ENCODE data around the gene PARN. TPM values are rescaled to one million over a fixed set of nuclear protein-coding genes. Genes with fewer than 3 reads are reported as not detected.
A peak's percentile ranks its signal among the peaks of the same experiment; 100 is the strongest.

PARN gene
- total RNA-seq (10 to 100 TPM; 11.3 to 75.3 (median 39.5) TPM), polyA plus RNA-seq (10 to 100 TPM in 2 of 3 donors, 1 to 10 TPM in 1; 9.9 to 16.0 (median 10.7) TPM)
- long read RNA-seq, donor 1, partial matches to known transcripts, result 0 of 1 reads
- long read RNA-seq, donor 1, other reads (novel, unspliced or antisense), result 0 of 1 reads
- long read RNA-seq, donor 2, partial matches to known transcripts, result 0 of 1 reads
- long read RNA-seq, donor 2, other reads (novel, unspliced or antisense), result 0 of 1 reads
- long read RNA-seq, donor 3, result 0 reads
- long read RNA-seq, donor 4, result 0 reads
- long read RNA-seq, donor 5, result 0 reads
- long read RNA-seq, donor 6, partial matches to known transcripts, result 7 of 9 reads
- long read RNA-seq, donor 6, other reads (novel, unspliced or antisense), result 0 of 9 reads
- long read RNA-seq, donor 7, partial matches to known transcripts, result 0 of 1 reads
- long read RNA-seq, donor 7, other reads (novel, unspliced or antisense), result 0 of 1 reads
- long read RNA-seq, donor 8, partial matches to known transcripts, result 23 of 31 reads
- long read RNA-seq, donor 8, other reads (novel, unspliced or antisense), result 7 of 31 reads
- long read RNA-seq, donor 9, result 0 reads
- long read RNA-seq, donor 10, partial matches to known transcripts, result 35 of 35 reads
- long read RNA-seq, donor 10, other reads (novel, unspliced or antisense), result 0 of 35 reads

GRCh38 chr16:14629919-14630619 lies at the start of gene PARN:
Gene PARN, minus strand, starts transcription at chr16:14630260. Its CDS starts 135 bp downstream, at chr16:14630125.
- TF ChIP-seq CTCF (IDR thresholded peaks at IDR 0.05) (no peak), POLR2A (IDR thresholded peaks at IDR 0.05) (peak in 2 of 4 donors; percentile 61 to 62), POLR2AphosphoS5 (IDR thresholded peaks at IDR 0.05) (peak; percentile 94 to 99 (median 97)), EP300 (IDR thresholded peaks at IDR 0.05) (no peak)
- peak within 1 kb of the TSS; percentile 70 to 76 (median 74) for H3K4me3 ChIP-seq
- peaks cover 36 to 61% (median 47%) of the 10 kb centered on the region in 4 donors for H3K4me1 ChIP-seq
- 1 to 2% (median 1%) methylated on average over 36 to 51 of the region's 51 CpGs for WGBS, 5 donors
- H3K36me3 ChIP-seq, result peaks cover 21 to 31% (median 29%) of the 10 kb centered on the region in 4 donors
- no peaks in the 10 kb centered on the region for H3K27me3 ChIP-seq
- DNase-seq, result peak; percentile 98 to 99
- H3K27ac ChIP-seq, result peak within 1 kb of the TSS; percentile 88 to 98 (median 96)
- intact Hi-C loops (cut with DNase I; ENCODE audit: low total_unique reads), result no loop called here
- H3K9me3 ChIP-seq, result no peaks in the 10 kb centered on the region

- peaks cover 0 to 5% (median 0%) of the 10 kb centered on the region in 3 donors for H3K27me3 ChIP-seq
- H3K4me1 ChIP-seq, result no peaks in the 10 kb centered on the region
- intact Hi-C loops (cut with DNase I; ENCODE audit: low total_unique reads), result no loop called here
- WGBS, 5 donors, result 71 to 82% (median 80%) methylated on average over 11 of the region's 11 CpGs
- no peaks in the 10 kb centered on the region for H3K9me3 ChIP-seq
- TF ChIP-seq POLR2AphosphoS5 (IDR thresholded peaks at IDR 0.05) (no peak), POLR2A (IDR thresholded peaks at IDR 0.05) (no peak), CTCF (IDR thresholded peaks at IDR 0.05) (no peak), EP300 (IDR thresholded peaks at IDR 0.05) (no peak)
- no peak for DNase-seq
- H3K27ac ChIP-seq, result no peak overlapping the region
- H3K4me3 ChIP-seq, result no peak overlapping the region
- no peaks in the 10 kb centered on the region for H3K36me3 ChIP-seq
Measured at GRCh38 chr16:14678748-14679497, 48.9 kb upstream of the PARN start.

GRCh38 chr16:14677627-14678026 lies 47.6 kb upstream of the PARN start:
- no peaks in the 10 kb centered on the region for H3K9me3 ChIP-seq
- 93 to 96% (median 95%) methylated on average over 5 of the region's 5 CpGs for WGBS, 5 donors
- H3K27me3 ChIP-seq, result peaks cover 0 to 5% (median 0%) of the 10 kb centered on the region in 3 donors
- no peaks in the 10 kb centered on the region for H3K36me3 ChIP-seq
- no peak for TF ChIP-seq POLR2AphosphoS5 (IDR thresholded peaks at IDR 0.05)
- TF ChIP-seq EP300 (IDR thresholded peaks at IDR 0.05), result no peak
- TF ChIP-seq CTCF (IDR thresholded peaks at IDR 0.05), result no peak
- TF ChIP-seq POLR2A (IDR thresholded peaks at IDR 0.05), result no peak
- no peak for DNase-seq
- H3K4me1 ChIP-seq, result peaks cover 0 to 9% (median 8%) of the 10 kb centered on the region in 4 donors
- intact Hi-C loops (cut with DNase I; ENCODE audit: low total_unique reads), result no loop called here
- no peak overlapping the region for H3K4me3 ChIP-seq
- no peak overlapping the region for H3K27ac ChIP-seq

Measured in stomach (tissue), 19 donors.